Endothelial cell of umbilical vein (primary cell): Measurements from ENCODE around the gene MAPK11. TPM values are rescaled to one million over a fixed set of nuclear protein-coding genes. Genes with fewer than 3 reads are reported as not detected.

Experiments used
- BruUV-seq: library from RNA; stranded (reverse); fragments of 400-500 nt; replicated peaks from 2 replicates; lab custom pipeline; 2021; lab: Mats Ljungman, UMichigan
- CTCF ChIA-PET: fragments of 300-600, 350-600 bp; sonication (Branson Sonifier 250); formaldehyde crosslinking; loops from one replicate; lab custom pipeline; 2021; ENCODE audit warnings: antibody characterized with exemption, inconsistent platforms; lab: Charles Lee
- POLR2A ChIA-PET: fragments of 300-600, 350-600 bp; sonication (Branson Sonifier 250); formaldehyde crosslinking; loops from one replicate; lab custom pipeline; 2021; ENCODE audit warnings: antibody characterized with exemption, inconsistent platforms; lab: Charles Lee
- DNase-seq: peaks from one replicate; pipeline ENCODE4 v3.0.0-alpha.2; 2011; ENCODE audit warnings: low read depth, low spot score
- FAIRE-seq: peaks from 2 replicates; lab custom pipeline; 2011; peaks lifted over from hg19 to GRCh38; lab: Jason Lieb, UNC
- H2AFZ ChIP-seq: 2 replicates; pipeline ENCODE4 v1.6.0; 2012; ENCODE audit warnings: low read depth, low read length, control low read depth, inconsistent platforms
- H3K27ac ChIP-seq: 2 replicates; pipeline ENCODE4 v1.5.1; 2011; ENCODE audit warnings: low read depth, mild to moderate bottlenecking, control low read depth, low read length, moderate library complexity; ENCODE audit not compliant: insufficient read depth
- H3K27me3 ChIP-seq, 2 experiments: 2 replicates each; pipeline versions ENCODE4 v1.6.0 to v1.6.1; 2011; ENCODE audit warnings: low read length in 2 of 2, mixed read lengths in 1 of 2; ENCODE audit not compliant: control insufficient read depth in 2 of 2, insufficient read depth in 2 of 2
- H3K36me3 ChIP-seq, 2 experiments: 2 replicates in 1 of 2; 3 replicates in 1 of 2; pipeline ENCODE4 v1.5.1; 2011; ENCODE audit warnings: low read length in 2 of 2, mild to moderate bottlenecking in 1 of 2, moderate library complexity in 1 of 2; ENCODE audit not compliant: control insufficient read depth in 2 of 2, insufficient read depth in 2 of 2; ENCODE audit errors: extremely low read depth in 1 of 2
- H3K4me1 ChIP-seq: 3 replicates; pipeline ENCODE4 v1.5.1; 2011; ENCODE audit warnings: mild to moderate bottlenecking, low read length; ENCODE audit not compliant: control insufficient read depth, insufficient read depth; ENCODE audit errors: extremely low read depth
- H3K4me2 ChIP-seq: 2 replicates; pipeline ENCODE4 v1.6.1; 2011; ENCODE audit warnings: low read length, control low read depth, mixed read lengths; ENCODE audit not compliant: insufficient read depth
- H3K4me3 ChIP-seq, 3 experiments: fragments of 200-600 bp in 1 of 3; sonication (generic), shearing (Covaris generic) in 1 of 3; replicated peaks in 1 of 3; 2 replicates each; pipeline ENCODE4 v1.5.1; 2011 to 2016; ENCODE audit warnings: control low read depth in 3 of 3, low read length in 3 of 3, mild to moderate bottlenecking in 2 of 3, inconsistent platforms in 1 of 3, low read depth in 1 of 3, moderate library complexity in 1 of 3; ENCODE audit not compliant: insufficient read depth in 1 of 3
- H3K79me2 ChIP-seq: 2 replicates; pipeline ENCODE4 v1.6.0; 2012; ENCODE audit warnings: low read length, inconsistent platforms; ENCODE audit not compliant: control insufficient read depth, insufficient read depth
- H3K9ac ChIP-seq: replicated peaks from 2 replicates; pipeline ENCODE3; 2011; ENCODE audit warnings: low read length, control low read depth; ENCODE audit not compliant: insufficient read depth; ENCODE audit errors: extremely low read depth
- H3K9me1 ChIP-seq: replicated peaks from 3 replicates; pipeline ENCODE4 v1.6.0; 2011; ENCODE audit warnings: mild to moderate bottlenecking, low read length; ENCODE audit not compliant: control insufficient read depth, insufficient read depth; ENCODE audit errors: extremely low read depth
- H3K9me3 ChIP-seq: replicated peaks from 2 replicates; pipeline ENCODE4 v1.5.1; 2012; ENCODE audit warnings: low read length, inconsistent platforms; ENCODE audit not compliant: control insufficient read depth, insufficient read depth
- H4K20me1 ChIP-seq: replicated peaks from 2 replicates; pipeline ENCODE3; 2011; ENCODE audit warnings: mild to moderate bottlenecking, low read length; ENCODE audit not compliant: control insufficient read depth, insufficient read depth; ENCODE audit errors: extremely low read depth
- CTCF ChIP-seq, 2 donors: IDR thresholded peaks; 1 replicate in 1 of 2; 2 replicates in 1 of 2; pipeline ENCODE4 v1.5.1; 2011; ENCODE audit warnings: low read length in 2 of 2, mild to moderate bottlenecking in 2 of 2, moderate library complexity in 2 of 2, control low read depth in 1 of 2, inconsistent platforms in 1 of 2, low read depth in 1 of 2; ENCODE audit not compliant: insufficient read depth in 1 of 2; ENCODE audit errors: extremely low read depth in 1 of 2
- EZH2 ChIP-seq: IDR thresholded peaks from 2 replicates; pipeline ENCODE4 v1.6.1; 2012; ENCODE audit warnings: borderline replicate concordance, low read depth, mild to moderate bottlenecking, moderate library complexity, low read length, inconsistent platforms; ENCODE audit not compliant: severe bottlenecking
- FOS ChIP-seq: IDR thresholded peaks from 2 replicates; pipeline ENCODE4 v1.6.1; 2011; ENCODE audit warnings: mild to moderate bottlenecking, low read length, moderate library complexity, borderline replicate concordance; ENCODE audit not compliant: insufficient read depth
- GATA2 ChIP-seq: IDR thresholded peaks from 2 replicates; pipeline ENCODE4 v1.7.0; 2011; ENCODE audit warnings: low read depth, mild to moderate bottlenecking, moderate library complexity, mixed read lengths, low read length; ENCODE audit not compliant: insufficient read length, insufficient read depth
- MAX ChIP-seq: IDR thresholded peaks from 2 replicates; pipeline ENCODE4 v1.6.1; 2011; ENCODE audit not compliant: insufficient read depth, insufficient read length
- MYC ChIP-seq: IDR thresholded peaks from one replicate; pipeline ENCODE4 v1.6.1; 2011; ENCODE audit warnings: mild to moderate bottlenecking, low read depth, low read length
- POLR2A ChIP-seq: IDR thresholded peaks from 2 replicates; pipeline ENCODE4 v1.6.1; 2012; ENCODE audit warnings: low read depth, mild to moderate bottlenecking, control low read depth, low read length
- POLR2AphosphoS5 ChIP-seq: IDR thresholded peaks from 2 replicates; pipeline ENCODE4 v1.6.1; 2012; ENCODE audit warnings: low read depth, mild to moderate bottlenecking, control low read depth, low read length, moderate library complexity; ENCODE audit not compliant: insufficient read depth
- dilution Hi-C: fragments of 300-500 bp; cut with MboI; formaldehyde crosslinking; loops from one replicate; pipeline ENCODE4 v1.15.0; 2019; ENCODE audit warnings: low sequenced_read_pairs; ENCODE audit not compliant: extremely low pct_ligation_motif_present
- intact Hi-C: fragments of 100-400 bp; cut with micrococcal nuclease; formaldehyde crosslinking; loops from one replicate; pipeline ENCODE4 v1.10.0; 2022
- polyA plus RNA-seq, 4 experiments: library from polyadenylated mRNA; depleted of rRNA in 3 of 4; stranded (reverse) in 3 of 4; unstranded in 1 of 4; fragments of >200 nt; gene quantifications; 2 replicates each; pipeline versions ENCODE4 v1.2.1 to v1.2.3, GENCODE V29; 2011 to 2012; ENCODE audit warnings: missing spikeins in 1 of 4
- total RNA-seq: library from RNA; stranded (reverse); gene quantifications from 2 replicates; pipeline ENCODE4 v1.2.3, GENCODE V29; 2021

MAPK11 gene
- total and polyA plus RNA-seq, 2 donors (not counting 3 experiments of a cell fraction or from before 2014, with no cell fraction given), result 22.8 to 26.3 TPM

GRCh38 chr22:50272044-50272802, 2.0 kb upstream of the MAPK11 start:
- DNase-seq (no peak), FAIRE-seq (no peak)
- Histone ChIP-seq H2AFZ (no peak overlapping the region), H3K27me3 (no peaks in the 10 kb centered on the region), H3K4me3 (no peak overlapping the region), H3K9ac (no peak overlapping the region), H3K9me1 (no peaks in the 10 kb centered on the region), H3K4me1 (peaks cover 12% of the 10 kb centered on the region), H3K79me2 (no peaks in the 10 kb centered on the region), H3K36me3 (peaks cover 5 to 18% of the 10 kb centered on the region in 2 experiments), H3K9me3 (no peaks in the 10 kb centered on the region), H3K27ac (no peak overlapping the region), H4K20me1 (no peaks in the 10 kb centered on the region), H3K4me2 (no peak overlapping the region)
- dilution Hi-C loops (no loop called here), intact Hi-C loops (no loop called here)
- ChIA-PET CTCF (interaction anchor here (1.0 to 3.0 kb wide), 7 partner anchors 12 to 70 kb away, joined by 4 to 26 read pairs (median 10); partner anchors contain the start of genes DENND6B, HDAC10, MAPK12 and TUBGCP6), POLR2A (interaction anchor here (1.4 kb wide), 1 partner anchor 11 kb away, joined by 3 read pairs; the partner anchor contains the start of gene MAPK12)
- BruUV-seq, result no TSS peak
- TF ChIP-seq POLR2AphosphoS5 (peak; percentile 30), FOS (no peak)

- Histone ChIP-seq H3K36me3 (peaks cover 5 to 15% of the 10 kb centered on the region in 2 experiments), H3K27me3 (no peaks in the 10 kb centered on the region), H3K9me3 (no peaks in the 10 kb centered on the region), H3K9ac (peak overlapping the region; percentile 31), H3K9me1 (no peaks in the 10 kb centered on the region), H2AFZ (no peak overlapping the region), H3K4me3 (peak overlapping the region; percentile 4 to 42 (median 30)), H3K4me2 (peak overlapping the region; percentile 61), H3K4me1 (peaks cover 12% of the 10 kb centered on the region), H3K79me2 (no peaks in the 10 kb centered on the region), H3K27ac (no peak overlapping the region), H4K20me1 (no peaks in the 10 kb centered on the region)
- TF ChIP-seq MYC (no peak), CTCF (IDR thresholded peaks at IDR 0.05; ENCODE audit: extremely low read depth in 1 of 2, insufficient read depth in 1 of 2, low read depth in 1 of 2, low read length in 2 of 2) (peak in 1 of 2 donors; percentile 35), GATA2 (no peak), MAX (no peak), POLR2A (no peak), EZH2 (no peak), POLR2AphosphoS5 (peak; percentile 20)
- intact Hi-C loops, result loop anchor here (2.0 kb wide), 2 partner anchors 35 to 55 kb away; partner anchors contain the start of genes DENND6B and PLXNB2
- dilution Hi-C loops, result no loop called here
- BruUV-seq, result no TSS peak
- CTCF ChIA-PET, result interaction anchor here (0.5 to 3.0 kb wide), 8 partner anchors 11 to 71 kb away, joined by 3 to 26 read pairs (median 10); partner anchors contain the start of genes DENND6B, HDAC10, MAPK12 and TUBGCP6
- FAIRE-seq (peak; percentile 40), DNase-seq (peak; percentile 47)
- POLR2A ChIA-PET, result interaction anchor here (1.4 kb wide), 1 partner anchor 10 kb away, joined by 3 read pairs; the partner anchor contains the start of gene MAPK12
Measured at GRCh38 chr22:50271519-50271970, 1.4 kb upstream of the MAPK11 start.
